Measurements from ENCODE around the gene MBTPS1. TPM values are rescaled to one million over a fixed set of nuclear protein-coding genes. Genes with fewer than 3 reads are reported as not detected.

The MBTPS1 gene
- total and polyA plus RNA-seq, 4 donors: 28.9 to 108 (median 71.6) TPM

DNA sequence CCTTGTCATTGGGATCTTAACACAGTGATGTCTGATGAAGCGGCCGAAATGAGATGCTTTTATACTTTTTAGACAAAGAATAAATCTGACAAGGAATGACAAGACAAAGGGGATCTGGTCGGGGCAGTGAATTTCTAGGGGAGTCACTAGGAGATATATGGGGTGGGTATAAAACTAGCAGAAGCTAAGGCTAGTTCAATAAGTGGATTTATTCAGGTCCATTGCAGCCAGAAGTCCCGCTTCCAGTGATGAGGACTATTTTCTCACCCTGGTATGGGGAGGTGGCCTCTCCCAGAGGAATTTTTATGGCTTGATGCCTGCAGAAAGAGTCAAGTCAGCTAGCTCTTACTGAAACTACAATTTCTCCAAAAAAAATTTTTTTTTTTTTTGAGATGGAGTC lies 98.0 kb downstream of the MBTPS1 start:
- Histone ChIP-seq H3K27me3 (ENCODE audit: control insufficient read depth in 1 of 2, insufficient read depth in 2 of 2, low read length in 1 of 2) (no peaks in the 10 kb centered on the region), H3K9me3 (ENCODE audit: control insufficient read depth, low read length) (peaks cover 16% of the 10 kb centered on the region), H3K4me3 (ENCODE audit: low read length in 2 of 2) (no peak overlapping the region), H3K27ac (ENCODE audit: low read depth in 1 of 2, low read length in 2 of 2) (no peak overlapping the region), H3K4me1 (ENCODE audit: control insufficient read depth in 1 of 2, insufficient read depth in 2 of 2, low read length in 2 of 2) (no peaks in the 10 kb centered on the region), H3K36me3 (ENCODE audit: control insufficient read depth in 1 of 2, insufficient read depth in 2 of 2, low read length in 1 of 2) (no peaks in the 10 kb centered on the region)
- intact Hi-C loops (cut with DNase I): no loop called here
- DNase-seq (no peak), ATAC-seq (ENCODE audit: low FRiP score) (no peak)
- WGBS, 2 donors: 83 to 85% methylated on average over 4 of the region's 4 CpGs

DNA sequence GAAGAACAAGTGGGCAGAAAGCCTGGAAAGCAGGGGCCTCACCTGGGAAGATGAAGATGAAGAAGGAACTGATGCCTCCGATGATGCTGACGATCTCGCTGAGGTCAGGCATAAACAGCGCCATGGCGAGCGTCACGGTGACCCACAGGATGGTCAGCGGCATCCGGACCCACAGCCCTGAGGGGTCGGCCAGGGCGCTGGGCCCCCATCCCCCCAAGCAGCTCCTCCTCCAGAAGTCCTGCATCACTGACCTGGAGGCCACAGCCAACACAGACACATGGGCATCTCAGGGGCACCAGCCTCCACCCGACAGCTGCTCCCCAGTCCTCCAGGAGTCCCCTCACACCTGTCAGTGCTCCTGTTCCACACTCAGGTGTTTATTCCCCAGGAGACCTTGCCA lies 100.3 kb downstream of the MBTPS1 start:
- Histone ChIP-seq H3K27me3 (ENCODE audit: control insufficient read depth in 1 of 2, insufficient read depth in 2 of 2, low read length in 1 of 2) (no peaks in the 10 kb centered on the region), H3K4me1 (ENCODE audit: control insufficient read depth in 1 of 2, insufficient read depth in 2 of 2, low read length in 2 of 2) (no peaks in the 10 kb centered on the region), H3K9me3 (ENCODE audit: control insufficient read depth, low read length) (peaks cover 10% of the 10 kb centered on the region), H3K27ac (ENCODE audit: low read depth in 1 of 2, low read length in 2 of 2) (no peak overlapping the region), H3K4me3 (ENCODE audit: low read length in 2 of 2) (no peak overlapping the region), H3K36me3 (ENCODE audit: control insufficient read depth in 1 of 2, insufficient read depth in 2 of 2, low read length in 1 of 2) (no peaks in the 10 kb centered on the region)
- no peak for ATAC-seq (ENCODE audit: low FRiP score)
- DNase-seq: no peak
- intact Hi-C loops (cut with DNase I): no loop called here
- 92 to 94% methylated on average over 12 of the region's 12 CpGs for WGBS, 2 donors

DNA sequence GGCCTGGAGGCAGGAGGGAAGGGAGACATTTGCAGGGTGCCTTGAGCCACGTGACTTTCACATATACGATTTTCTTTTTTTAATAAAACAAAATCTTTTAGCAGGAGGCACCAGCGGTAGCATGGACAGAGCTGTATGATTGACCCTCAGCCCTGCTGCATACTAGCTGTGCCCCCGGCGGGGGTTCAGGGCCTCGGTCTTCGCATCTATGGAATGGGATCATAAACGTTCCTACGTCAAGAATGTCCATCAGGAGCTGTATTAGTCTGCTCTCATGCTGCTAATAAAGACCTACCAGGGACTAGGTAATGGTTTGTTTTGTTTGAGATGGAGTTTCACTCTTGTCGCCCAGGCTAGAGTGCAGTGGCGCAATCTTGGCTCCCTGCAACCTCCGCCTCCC lies 101.3 kb downstream of the MBTPS1 start:
- ATAC-seq (ENCODE audit: low FRiP score) (no peak), DNase-seq (no peak)
- Histone ChIP-seq H3K4me1 (ENCODE audit: control insufficient read depth in 1 of 2, insufficient read depth in 2 of 2, low read length in 2 of 2) (no peaks in the 10 kb centered on the region), H3K9me3 (ENCODE audit: control insufficient read depth, low read length) (peaks cover 4% of the 10 kb centered on the region), H3K4me3 (ENCODE audit: low read length in 2 of 2) (no peak overlapping the region), H3K36me3 (ENCODE audit: control insufficient read depth in 1 of 2, insufficient read depth in 2 of 2, low read length in 1 of 2) (no peaks in the 10 kb centered on the region), H3K27me3 (ENCODE audit: control insufficient read depth in 1 of 2, insufficient read depth in 2 of 2, low read length in 1 of 2) (no peaks in the 10 kb centered on the region), H3K27ac (ENCODE audit: low read depth in 1 of 2, low read length in 2 of 2) (no peak overlapping the region)
- WGBS, 2 donors: 77 to 83% methylated on average over 12 of the region's 12 CpGs
- intact Hi-C loops (cut with DNase I): no loop called here

DNA sequence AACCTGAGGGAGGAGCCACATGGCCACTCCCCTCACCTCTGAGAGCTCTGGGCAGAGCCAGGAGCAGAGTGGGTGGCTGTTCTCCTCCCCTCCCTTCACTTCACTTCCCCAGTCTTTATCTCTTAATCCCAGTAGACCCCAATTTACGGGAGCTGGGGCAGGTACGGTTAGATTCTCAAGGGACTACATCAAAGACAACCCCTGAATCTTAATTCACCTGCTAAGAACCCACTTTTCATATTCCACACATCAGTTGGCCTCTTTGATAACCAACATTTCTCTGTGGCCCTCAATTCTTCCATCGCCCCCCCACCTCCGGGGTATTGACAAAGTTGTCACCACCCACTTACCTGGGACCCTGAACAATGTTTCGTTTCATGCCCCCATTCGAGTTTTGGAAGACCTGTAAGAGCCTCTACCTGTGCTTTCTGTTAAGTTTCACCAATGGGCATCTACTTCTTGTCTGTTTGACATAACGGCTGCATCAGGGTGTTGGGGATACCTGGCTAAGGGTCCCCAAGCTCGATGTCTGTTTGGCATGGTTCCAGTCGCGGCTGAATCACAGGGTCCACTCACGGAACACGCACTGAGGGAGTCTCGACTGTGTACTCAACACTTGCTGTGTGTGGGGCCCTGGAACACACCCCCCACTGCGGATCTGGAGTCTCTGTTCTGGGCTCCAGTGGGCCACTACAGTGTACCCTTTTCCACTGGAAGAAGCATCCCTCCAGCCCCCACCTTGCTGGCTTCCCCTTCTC lies 102.0 kb downstream of the MBTPS1 start:
- intact Hi-C loops (cut with DNase I): no loop called here
- 71 to 73% methylated on average over 14 of the region's 14 CpGs for WGBS, 2 donors
- no peaks in the 10 kb centered on the region for H3K27me3 ChIP-seq (ENCODE audit: control insufficient read depth in 1 of 2, insufficient read depth in 2 of 2, low read length in 1 of 2)
- H3K4me3 ChIP-seq (ENCODE audit: low read length in 2 of 2): no peak overlapping the region
- no peaks in the 10 kb centered on the region for H3K36me3 ChIP-seq (ENCODE audit: control insufficient read depth in 1 of 2, insufficient read depth in 2 of 2, low read length in 1 of 2)
- no peak for ATAC-seq (ENCODE audit: low FRiP score)
- no peak for DNase-seq
- H3K4me1 ChIP-seq (ENCODE audit: control insufficient read depth in 1 of 2, insufficient read depth in 2 of 2, low read length in 2 of 2): no peaks in the 10 kb centered on the region
- H3K27ac ChIP-seq (ENCODE audit: low read depth in 1 of 2, low read length in 2 of 2): no peak overlapping the region
- peaks cover 4% of the 10 kb centered on the region for H3K9me3 ChIP-seq (ENCODE audit: control insufficient read depth, low read length)

DNA sequence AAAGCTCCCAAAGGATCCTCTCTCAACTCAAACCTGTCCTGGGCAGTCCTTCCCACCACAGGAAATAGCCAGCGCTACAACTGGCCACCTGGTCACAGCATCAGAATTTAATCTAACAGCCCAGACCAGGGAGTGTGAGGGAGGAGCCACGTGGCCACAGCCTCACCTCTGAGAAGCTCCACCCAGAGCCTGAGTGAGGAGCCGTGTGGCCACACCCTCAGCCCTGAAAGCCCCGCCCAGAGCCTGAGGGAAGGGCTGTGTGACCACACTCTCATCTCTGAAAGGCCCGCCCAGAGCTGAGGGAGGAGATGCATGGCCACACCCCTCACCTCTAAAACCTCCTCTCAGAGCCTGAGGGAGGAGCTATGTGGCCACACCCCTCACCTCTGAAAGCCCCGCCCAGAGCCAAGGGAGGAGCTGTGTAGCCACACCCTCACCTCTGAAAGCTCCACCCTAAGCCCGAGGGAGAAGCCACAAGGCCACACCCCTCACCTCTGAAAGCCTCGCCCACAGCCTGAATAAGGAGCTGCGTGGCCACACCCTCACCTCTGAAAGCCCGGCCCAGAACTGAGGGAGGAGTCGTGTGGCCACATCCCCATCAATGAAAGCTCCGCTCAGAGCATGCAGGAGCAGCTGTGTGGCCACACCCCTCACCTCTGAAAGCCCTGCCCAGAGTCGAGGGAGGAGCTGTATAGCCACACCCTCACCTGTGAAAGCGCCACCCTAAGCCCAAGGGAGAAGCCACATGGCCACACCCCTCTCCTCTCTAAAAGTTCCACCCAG lies 102.8 kb downstream of the MBTPS1 start:
- Histone ChIP-seq H3K9me3 (ENCODE audit: control insufficient read depth, low read length) (peaks cover 2% of the 10 kb centered on the region), H3K27ac (ENCODE audit: low read depth in 1 of 2, low read length in 2 of 2) (no peak overlapping the region), H3K27me3 (ENCODE audit: control insufficient read depth in 1 of 2, insufficient read depth in 2 of 2, low read length in 1 of 2) (no peaks in the 10 kb centered on the region), H3K4me1 (ENCODE audit: control insufficient read depth in 1 of 2, insufficient read depth in 2 of 2, low read length in 2 of 2) (no peaks in the 10 kb centered on the region), H3K36me3 (ENCODE audit: control insufficient read depth in 1 of 2, insufficient read depth in 2 of 2, low read length in 1 of 2) (no peaks in the 10 kb centered on the region), H3K4me3 (ENCODE audit: low read length in 2 of 2) (no peak overlapping the region)
- ATAC-seq (ENCODE audit: low FRiP score): peak; percentile 23
- DNase-seq: no peak
- WGBS, 2 donors: 13 to 15% methylated on average over 14 of the region's 14 CpGs
- intact Hi-C loops (cut with DNase I): no loop called here

DNA sequence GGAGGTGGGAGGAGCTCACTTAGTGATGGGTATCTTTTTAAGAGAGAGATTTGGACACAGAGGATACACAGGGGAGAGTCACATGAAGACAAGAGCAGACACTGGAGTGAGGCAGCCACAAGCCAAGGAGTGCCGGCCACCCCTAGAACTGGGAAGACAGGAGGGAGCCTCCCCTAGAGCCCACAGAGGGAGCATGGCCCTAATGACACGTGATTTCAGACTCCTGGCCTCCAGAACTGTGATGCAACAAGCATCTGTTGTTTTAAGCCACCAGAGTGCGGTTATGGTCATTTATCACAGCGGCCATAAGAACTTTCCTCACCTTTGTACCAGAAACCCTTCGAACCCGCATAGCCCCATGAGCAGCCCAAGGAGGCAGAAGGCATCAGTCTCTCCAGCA lies 107.5 kb downstream of the MBTPS1 start:
- Histone ChIP-seq H3K36me3 (ENCODE audit: control insufficient read depth in 1 of 2, insufficient read depth in 2 of 2, low read length in 1 of 2) (no peaks in the 10 kb centered on the region), H3K4me3 (ENCODE audit: low read length in 2 of 2) (no peak overlapping the region), H3K27ac (ENCODE audit: low read depth in 1 of 2, low read length in 2 of 2) (no peak overlapping the region), H3K9me3 (ENCODE audit: control insufficient read depth, low read length) (no peaks in the 10 kb centered on the region), H3K27me3 (ENCODE audit: control insufficient read depth in 1 of 2, insufficient read depth in 2 of 2, low read length in 1 of 2) (no peaks in the 10 kb centered on the region), H3K4me1 (ENCODE audit: control insufficient read depth in 1 of 2, insufficient read depth in 2 of 2, low read length in 2 of 2) (no peaks in the 10 kb centered on the region)
- ATAC-seq (ENCODE audit: low FRiP score): no peak
- WGBS, 2 donors: 80 to 81% methylated on average over 6 of the region's 6 CpGs
- DNase-seq: peak in 1 of 2 donors; percentile 15
- intact Hi-C loops (cut with DNase I): no loop called here

DNA sequence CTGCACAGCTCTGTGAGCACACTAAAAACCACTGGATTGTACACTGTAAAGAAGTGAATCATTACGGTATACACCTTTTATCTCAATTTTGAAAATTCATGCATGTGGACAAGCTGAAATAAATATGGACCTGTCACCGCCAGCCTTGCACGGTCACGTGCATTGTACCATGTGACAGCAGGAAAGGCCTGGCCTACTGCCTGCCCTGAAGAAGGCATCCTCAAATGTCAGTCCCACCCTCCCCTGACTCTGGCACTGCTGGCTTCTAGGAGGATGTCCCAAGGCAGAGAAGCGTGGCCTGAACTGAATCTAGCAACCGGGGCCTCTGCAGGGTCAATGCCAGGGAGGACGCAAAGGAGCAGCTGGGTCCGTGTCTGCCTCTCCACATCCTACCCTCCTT lies 108.8 kb downstream of the MBTPS1 start:
- ATAC-seq (ENCODE audit: low FRiP score) (no peak), DNase-seq (peak in 1 of 2 donors; percentile 19)
- Histone ChIP-seq H3K27me3 (ENCODE audit: control insufficient read depth in 1 of 2, insufficient read depth in 2 of 2, low read length in 1 of 2) (no peaks in the 10 kb centered on the region), H3K4me1 (ENCODE audit: control insufficient read depth in 1 of 2, insufficient read depth in 2 of 2, low read length in 2 of 2) (no peaks in the 10 kb centered on the region), H3K36me3 (ENCODE audit: control insufficient read depth in 1 of 2, insufficient read depth in 2 of 2, low read length in 1 of 2) (no peaks in the 10 kb centered on the region), H3K27ac (ENCODE audit: low read depth in 1 of 2, low read length in 2 of 2) (no peak overlapping the region), H3K4me3 (ENCODE audit: low read length in 2 of 2) (no peak overlapping the region), H3K9me3 (ENCODE audit: control insufficient read depth, low read length) (no peaks in the 10 kb centered on the region)
- intact Hi-C loops (cut with DNase I): no loop called here
- WGBS, 2 donors: 64 to 65% methylated on average over 8 of the region's 8 CpGs

DNA sequence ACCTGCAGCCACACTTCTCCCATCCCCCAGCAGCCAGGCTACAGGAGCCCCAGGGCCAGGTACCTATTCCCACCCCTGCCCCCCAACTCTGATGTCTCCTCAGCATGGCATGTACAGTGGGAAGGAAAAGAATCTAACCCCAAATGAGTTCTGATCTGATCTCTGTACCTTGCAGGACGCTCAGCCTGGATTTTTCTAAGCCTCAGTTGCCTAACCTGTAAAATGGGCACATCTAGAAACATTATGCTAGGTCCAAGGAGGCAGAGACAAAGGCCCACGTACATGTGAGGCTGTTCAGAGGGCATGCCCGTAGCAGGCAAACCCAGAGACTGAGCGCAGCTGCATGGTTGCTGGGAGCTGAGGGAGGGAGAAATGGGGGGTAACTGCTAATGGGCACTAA lies 109.2 kb downstream of the MBTPS1 start:
- Histone ChIP-seq H3K27me3 (ENCODE audit: control insufficient read depth in 1 of 2, insufficient read depth in 2 of 2, low read length in 1 of 2) (no peaks in the 10 kb centered on the region), H3K36me3 (ENCODE audit: control insufficient read depth in 1 of 2, insufficient read depth in 2 of 2, low read length in 1 of 2) (no peaks in the 10 kb centered on the region), H3K9me3 (ENCODE audit: control insufficient read depth, low read length) (no peaks in the 10 kb centered on the region), H3K4me3 (ENCODE audit: low read length in 2 of 2) (no peak overlapping the region), H3K27ac (ENCODE audit: low read depth in 1 of 2, low read length in 2 of 2) (no peak overlapping the region), H3K4me1 (ENCODE audit: control insufficient read depth in 1 of 2, insufficient read depth in 2 of 2, low read length in 2 of 2) (no peaks in the 10 kb centered on the region)
- DNase-seq (peak in 1 of 2 donors; percentile 36), ATAC-seq (ENCODE audit: low FRiP score) (no peak)
- intact Hi-C loops (cut with DNase I): no loop called here
- WGBS, 2 donors: 80 to 84% methylated on average over 4 of the region's 4 CpGs

DNA sequence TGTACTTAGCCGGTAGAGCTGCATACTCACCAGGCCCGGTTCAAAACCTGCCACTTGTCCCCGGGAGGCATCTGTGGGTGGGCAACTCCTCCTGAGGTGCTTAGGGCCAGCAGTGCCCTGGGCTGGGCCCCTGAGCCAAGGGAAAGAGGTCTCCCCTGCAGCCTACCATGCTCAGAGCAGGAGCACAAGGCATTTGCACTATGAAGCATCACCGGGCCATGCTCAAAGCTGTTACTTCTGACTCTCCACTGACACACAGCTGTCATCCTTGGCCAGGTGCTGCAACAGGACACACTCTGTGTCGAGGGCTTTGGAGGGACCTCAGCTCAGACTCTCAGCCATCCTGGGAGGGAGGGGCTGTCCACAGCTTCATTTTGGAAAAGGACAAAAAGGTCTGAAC lies 111.4 kb downstream of the MBTPS1 start:
- no peaks in the 10 kb centered on the region for H3K27me3 ChIP-seq (ENCODE audit: control insufficient read depth in 1 of 2, insufficient read depth in 2 of 2, low read length in 1 of 2)
- no peaks in the 10 kb centered on the region for H3K4me1 ChIP-seq (ENCODE audit: control insufficient read depth in 1 of 2, insufficient read depth in 2 of 2, low read length in 2 of 2)
- H3K27ac ChIP-seq (ENCODE audit: low read depth in 1 of 2, low read length in 2 of 2): no peak overlapping the region
- WGBS, 2 donors: 81 to 83% methylated on average over 5 of the region's 5 CpGs
- intact Hi-C loops (cut with DNase I): no loop called here
- no peaks in the 10 kb centered on the region for H3K36me3 ChIP-seq (ENCODE audit: control insufficient read depth in 1 of 2, insufficient read depth in 2 of 2, low read length in 1 of 2)
- DNase-seq (no peak), ATAC-seq (ENCODE audit: low FRiP score) (no peak)
- no peaks in the 10 kb centered on the region for H3K9me3 ChIP-seq (ENCODE audit: control insufficient read depth, low read length)
- H3K4me3 ChIP-seq (ENCODE audit: low read length in 2 of 2): no peak overlapping the region
